Renal pelvis (tissue), 12 donors: ENCODE data around the gene TFR2. TPM values are rescaled to one million over a fixed set of nuclear protein-coding genes. Genes with fewer than 3 reads are reported as not detected.

Experiments
- DNase-seq: peaks from one replicate; pipeline ENCODE4 v3.0.0-alpha.2; 2013
- long read RNA-seq, 16 experiments: transcript quantifications; one replicate each; lab custom pipeline, GENCODE V29; 2026
- polyA plus RNA-seq, 3 donors: library from polyadenylated mRNA; unstranded; fragments of 120-200 nt; gene quantifications; one replicate each; pipeline ENCODE4 v1.2.1, GENCODE V29; 2013; ENCODE audit not compliant: insufficient read length in 3 of 3

TFR2 gene
- 1 to 10 TPM in 2 of 3 donors, under 1 TPM in 1; 0.80 to 1.2 (median 1.1) TPM for polyA plus RNA-seq
- long read RNA-seq, donor 1, result 0 reads
- long read RNA-seq, donor 2, partial matches to known transcripts, result 403 of 420 reads
- long read RNA-seq, donor 2, other reads (novel, unspliced or antisense), result 17 of 420 reads
- long read RNA-seq, donor 3, partial matches to known transcripts, result 185 of 192 reads
- long read RNA-seq, donor 3, other reads (novel, unspliced or antisense), result 7 of 192 reads
- long read RNA-seq, donor 4, partial matches to known transcripts, result 384 of 398 reads
- long read RNA-seq, donor 4, other reads (novel, unspliced or antisense), result 14 of 398 reads
- long read RNA-seq, donor 5, result 0 reads
- long read RNA-seq, donor 6, result 0 reads
- long read RNA-seq, donor 7, result 0 reads
- long read RNA-seq, donor 8, partial matches to known transcripts, result 14 of 33 reads
- long read RNA-seq, donor 8, other reads (novel, unspliced or antisense), result 19 of 33 reads
- long read RNA-seq, donor 9, result 0 reads
- long read RNA-seq, donor 10, result 0 reads
- long read RNA-seq, donor 11, result 0 reads
- long read RNA-seq, donor 12, result 0 reads
- long read RNA-seq, donor 13, result 0 reads
- long read RNA-seq, donor 14, result 0 reads
- long read RNA-seq, donor 15, partial matches to known transcripts, result 406 of 422 reads
- long read RNA-seq, donor 15, other reads (novel, unspliced or antisense), result 15 of 422 reads
- long read RNA-seq, donor 16, result 0 reads

DNA sequence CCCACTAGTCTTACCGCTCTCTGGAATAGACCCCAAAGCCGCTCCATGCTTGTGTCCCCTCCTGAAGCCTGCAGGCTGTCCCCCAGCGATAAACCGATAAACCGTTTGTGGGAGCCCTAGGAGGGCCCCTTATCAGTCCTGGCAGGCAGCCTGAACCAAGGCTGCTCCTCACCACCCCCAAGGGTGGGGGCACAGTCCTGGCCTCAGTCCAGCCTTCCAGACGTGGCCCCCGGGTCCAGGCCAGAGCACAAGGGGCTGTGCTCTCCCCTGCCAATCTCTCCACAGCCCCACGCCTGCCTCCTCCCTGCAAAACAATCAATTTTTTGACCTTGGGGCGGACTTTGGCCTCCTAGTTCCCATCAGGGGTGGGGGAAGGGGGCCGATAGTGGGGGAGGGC is at the start of gene TFR2:
Gene TFR2 (minus strand): TSS at position 90 of the 397 bp plus-strand sequence. CDS start 43 bp downstream, at position 47.
- no peak for DNase-seq

DNA sequence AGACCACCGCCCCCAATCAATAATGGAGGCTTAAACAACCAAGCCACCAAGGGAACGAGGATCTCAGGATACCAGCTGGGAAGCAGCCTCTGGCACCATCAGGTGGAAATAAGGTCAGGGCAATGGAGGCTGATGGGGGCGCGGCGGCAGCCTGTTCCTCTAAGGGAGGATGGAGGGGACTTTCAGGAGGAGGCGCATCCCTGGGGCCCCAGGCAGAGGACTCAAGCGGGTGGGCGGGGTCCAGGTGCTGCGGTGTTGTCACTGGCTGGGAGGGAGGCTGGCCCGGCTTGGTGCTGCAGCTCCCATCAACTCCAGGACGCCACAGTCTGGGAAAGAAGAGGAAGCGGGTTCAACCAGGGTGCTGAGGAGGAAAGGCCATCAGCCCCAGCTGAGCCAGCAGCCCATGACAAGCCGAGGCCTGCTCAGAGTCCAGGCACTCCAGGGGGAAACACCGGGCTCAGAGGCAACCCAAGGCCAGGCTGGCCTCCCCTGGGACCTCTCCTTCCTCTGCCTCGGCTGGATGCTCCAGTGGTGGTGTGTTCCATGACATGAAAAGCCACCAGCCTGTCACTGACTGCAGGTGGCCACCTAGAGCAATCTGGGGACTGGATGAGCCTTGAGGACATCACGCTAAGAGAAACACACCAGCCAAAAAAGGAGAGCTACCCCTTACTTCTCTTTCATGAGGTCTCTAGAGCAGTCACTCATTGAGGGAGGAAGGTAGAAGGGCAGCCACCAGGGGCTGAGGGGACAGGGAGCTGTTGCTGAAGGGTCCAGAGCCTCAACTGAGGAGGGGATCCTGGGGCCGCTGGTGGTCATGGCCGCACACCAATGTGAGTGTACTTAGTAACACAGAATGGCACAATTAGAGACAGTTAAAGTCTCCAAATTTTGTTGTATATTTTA is 48.1 kb upstream of the TFR2 start:
- no peak for DNase-seq

DNA sequence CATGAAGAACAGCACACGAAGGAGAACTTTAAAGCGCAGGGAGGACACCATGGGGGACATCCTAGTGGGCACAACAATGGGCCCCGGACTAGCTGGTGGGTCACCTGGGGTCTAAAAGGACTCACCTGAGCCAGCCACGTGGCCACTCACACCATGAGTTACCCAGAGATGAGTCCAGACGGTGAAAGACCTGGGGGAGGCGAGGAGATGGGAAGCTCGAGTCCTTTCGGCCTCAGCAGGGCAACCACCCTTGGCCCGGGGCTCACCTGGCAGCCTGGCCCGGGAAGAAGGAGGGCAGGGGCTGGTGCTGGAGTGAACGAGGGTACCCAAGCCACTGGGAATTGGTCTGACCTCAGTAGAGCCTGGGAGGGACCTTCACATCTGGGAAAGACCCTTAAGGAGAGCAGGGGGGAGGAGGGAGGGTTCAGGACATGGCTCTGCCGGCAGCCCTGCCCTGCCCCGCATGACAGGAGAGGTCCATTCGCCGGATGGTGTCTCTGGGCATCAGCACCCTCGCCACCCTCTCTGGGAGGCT is 47.0 kb upstream of the TFR2 start:
- DNase-seq, result no peak

DNA sequence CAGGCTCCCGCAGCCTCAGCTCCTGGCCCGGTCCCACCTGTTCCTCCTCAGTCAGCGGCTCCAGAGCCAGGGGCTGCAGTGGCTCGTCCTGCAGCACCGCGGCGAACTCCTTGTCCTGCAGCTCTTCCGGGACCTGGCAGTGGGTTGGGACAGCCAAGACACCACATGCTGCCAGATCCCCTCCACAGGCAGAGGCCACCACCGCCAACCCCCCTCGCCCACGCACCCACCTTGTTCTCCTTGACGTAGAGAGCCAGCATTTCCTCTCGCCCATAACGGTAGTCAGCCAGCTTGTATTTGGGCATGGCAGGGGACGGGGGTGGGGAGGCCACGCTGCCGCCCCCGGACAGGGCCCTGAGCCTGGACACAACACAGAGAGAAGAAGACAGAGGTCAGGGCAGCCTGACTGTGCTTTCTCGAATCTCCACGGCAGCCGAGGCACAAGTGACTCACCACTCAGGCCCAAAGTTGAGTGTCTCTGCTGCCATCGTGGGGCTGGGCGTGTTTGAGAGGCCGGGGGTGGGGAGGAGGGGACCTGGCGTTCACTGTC is 46.5 kb upstream of the TFR2 start:
- DNase-seq, result no peak

DNA sequence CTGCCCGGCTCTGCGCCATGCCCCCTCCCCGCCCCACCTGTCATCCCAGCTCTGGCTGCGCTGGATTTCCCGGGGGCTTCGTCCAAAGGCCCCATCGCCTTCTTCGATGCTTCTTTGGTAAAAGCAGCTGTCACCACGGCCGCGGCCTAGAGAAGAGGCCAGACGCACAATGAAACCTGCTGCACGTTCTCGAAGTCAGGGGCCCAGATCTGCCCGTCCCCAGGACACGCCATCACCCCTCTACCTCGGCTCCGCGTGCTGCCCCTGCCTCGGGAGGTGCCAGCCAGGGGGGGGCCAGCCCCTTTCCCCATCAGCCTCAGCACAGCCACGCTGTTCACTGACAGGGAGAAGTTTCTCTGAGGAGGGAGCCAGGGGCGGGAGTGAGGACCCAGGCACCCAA is 45.9 kb upstream of the TFR2 start:
- no peak for DNase-seq

DNA sequence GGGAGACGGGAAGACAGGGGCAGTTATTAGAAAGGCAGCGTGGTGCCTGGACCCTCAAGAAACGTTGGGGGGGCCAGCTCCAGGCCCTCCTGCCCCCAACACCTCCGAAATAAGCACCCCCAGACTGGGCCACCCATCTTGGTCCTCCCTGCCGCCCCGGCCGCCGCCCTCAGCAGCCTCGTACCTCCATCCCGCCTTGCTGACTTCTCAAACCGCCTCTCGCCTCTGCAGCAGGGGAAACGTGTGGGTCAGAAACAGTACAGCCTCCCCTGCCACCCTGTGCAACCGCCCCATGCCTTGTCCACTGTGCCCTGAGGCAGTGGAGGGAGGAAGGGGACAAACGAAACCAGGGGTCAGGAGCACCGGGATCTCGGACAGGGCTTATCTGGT is 45.5 kb upstream of the TFR2 start:
- DNase-seq, result no peak

DNA sequence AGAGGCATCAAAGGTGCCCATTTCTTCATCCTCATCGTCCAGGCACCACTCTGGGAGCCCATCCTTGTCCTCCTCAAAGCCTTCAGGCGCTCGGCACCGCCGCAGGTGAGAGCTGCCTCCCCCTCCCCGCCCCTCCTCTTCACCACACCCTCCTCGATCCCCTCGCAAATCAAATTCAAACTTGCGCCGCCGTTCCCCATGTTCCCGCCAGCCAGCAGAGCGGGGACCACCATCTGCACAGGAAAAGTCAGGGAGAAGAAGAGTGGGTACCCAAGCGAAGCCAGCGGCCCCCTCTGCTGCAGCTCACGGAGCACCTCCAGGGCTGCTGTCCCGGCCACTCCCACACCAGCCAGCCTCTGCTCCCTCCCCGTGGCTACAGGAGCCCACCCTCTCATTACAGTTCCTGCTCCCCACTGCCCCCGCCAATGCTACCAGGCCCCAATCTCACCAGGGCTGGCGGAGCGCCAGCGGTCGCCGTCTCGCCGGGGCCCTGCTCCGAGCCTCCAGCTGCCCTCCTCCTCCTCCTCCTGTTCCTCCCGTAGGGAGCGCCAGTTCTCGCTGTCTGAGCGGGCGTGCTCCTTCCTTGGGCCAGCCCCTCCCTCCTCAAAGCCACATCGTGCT is 45.0 kb upstream of the TFR2 start:
- DNase-seq, result no peak

DNA sequence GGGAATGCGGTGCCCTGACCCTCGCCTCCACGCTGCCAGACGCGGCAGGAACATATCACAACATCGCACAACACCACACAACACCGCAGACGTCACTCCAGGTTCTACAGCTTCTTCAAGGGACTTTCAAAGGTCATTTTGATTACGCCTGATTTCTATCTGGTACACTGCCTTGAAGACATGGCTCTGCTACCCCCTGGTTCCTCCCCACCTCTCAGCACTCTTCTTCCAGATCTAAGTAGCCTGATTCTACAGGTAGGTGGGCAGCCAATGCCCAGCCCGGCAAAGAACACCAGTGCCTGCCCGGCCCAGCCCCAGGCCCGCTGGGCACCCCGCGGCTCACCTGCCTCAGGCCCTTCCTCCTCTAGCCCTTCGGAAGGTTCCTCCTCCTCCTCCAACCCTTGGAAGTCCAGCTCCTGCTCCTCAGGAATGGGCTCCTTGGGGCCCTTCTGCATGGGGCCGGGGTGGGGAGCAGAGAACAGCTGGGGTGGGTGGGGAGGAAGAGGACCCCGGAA is 44.3 kb upstream of the TFR2 start:
- DNase-seq, result no peak

DNA sequence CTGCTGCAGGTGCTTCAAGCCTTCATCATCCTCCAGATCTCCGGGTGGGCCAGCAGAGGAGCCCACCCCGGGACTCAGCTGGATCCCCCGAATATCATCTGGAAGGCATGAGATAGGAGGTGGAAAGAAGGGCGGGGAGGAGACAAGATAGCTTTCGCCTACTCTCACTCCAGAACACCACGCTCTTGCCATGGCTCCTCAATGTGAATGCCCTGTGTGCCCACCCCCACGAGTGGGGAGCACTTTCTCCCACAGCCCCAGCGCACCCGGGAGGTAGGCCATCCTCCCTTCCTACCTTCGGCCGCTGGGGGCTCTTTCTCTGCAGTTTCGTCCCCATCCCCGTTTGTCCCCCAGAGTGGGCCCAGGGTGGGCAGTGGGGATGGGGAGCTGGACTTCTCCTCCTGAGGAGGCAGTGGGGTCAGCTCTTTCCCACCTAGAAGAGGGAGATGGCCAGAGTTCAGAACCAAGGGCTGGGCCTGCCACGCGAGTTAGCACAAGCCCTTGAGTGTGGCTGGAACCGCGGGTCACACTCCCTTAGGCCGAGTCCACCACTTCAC is 43.8 kb upstream of the TFR2 start:
- DNase-seq, result no peak

DNA sequence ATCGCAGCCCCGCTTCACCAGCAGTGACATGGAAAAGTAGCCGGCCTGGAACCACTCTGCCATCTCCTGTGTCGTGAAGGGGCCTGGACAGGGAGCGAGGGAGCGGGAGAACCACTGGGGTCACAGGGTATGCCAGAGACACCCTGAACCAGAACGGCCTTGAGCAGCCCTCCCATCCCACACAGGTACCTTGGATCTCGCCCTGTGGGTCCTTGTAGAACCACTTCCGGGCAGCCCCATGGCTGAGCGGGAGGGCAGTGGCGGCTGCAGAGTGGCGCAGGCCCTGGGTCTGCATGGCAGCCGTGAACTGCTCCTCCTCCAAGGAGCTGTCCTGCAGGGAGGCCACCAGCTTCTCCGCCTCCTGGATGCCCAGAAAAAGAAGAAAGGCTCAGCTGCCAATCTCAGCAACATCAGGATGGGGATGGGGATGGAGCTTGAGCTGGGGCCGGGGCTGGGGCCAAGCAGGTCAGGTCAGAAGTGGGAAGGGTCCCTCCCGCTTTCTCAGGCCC is 43.2 kb upstream of the TFR2 start:
- DNase-seq, result no peak

DNA sequence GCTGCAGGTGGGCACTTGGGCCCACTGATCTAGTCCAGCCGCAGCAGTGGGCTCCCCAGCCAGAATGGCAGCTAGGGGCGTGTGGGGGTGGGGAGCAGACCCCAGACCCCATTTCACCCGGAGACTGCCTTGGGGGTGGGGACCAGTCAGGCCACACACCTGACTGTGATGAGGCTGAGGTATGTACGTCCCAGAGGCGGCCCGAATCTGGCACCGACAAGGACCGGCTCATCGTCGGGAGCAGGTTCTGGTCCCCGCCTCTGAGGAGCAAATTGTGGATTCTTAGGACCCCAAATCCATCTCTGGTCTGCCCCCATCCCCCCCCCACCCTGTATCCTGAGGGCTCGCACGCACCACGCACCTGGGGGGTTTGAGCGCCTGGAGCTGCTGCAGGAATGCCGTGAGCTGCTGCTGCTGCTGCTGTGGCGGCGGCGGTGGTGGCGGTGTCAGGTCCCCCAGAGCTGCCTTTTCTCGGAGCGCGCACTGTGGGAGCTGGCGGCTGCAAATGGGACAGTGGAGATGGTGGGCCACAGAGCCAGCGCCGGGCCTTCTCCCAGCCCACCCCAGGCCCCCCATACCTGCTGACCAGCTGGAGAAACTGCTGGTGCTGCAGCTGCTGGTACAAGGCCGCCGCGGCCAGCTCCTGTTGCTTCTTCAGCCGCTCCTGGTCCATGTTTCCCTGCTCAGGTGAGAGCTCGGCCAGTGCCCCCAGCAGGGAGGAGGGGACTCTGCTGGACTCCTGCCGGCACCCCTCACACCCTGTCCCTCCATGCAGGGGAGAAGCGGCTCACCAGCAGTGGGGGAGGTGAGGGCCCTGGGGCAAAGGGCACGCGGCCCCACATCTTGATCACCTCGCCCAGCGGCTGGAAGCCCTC is 42.5 kb upstream of the TFR2 start:
- DNase-seq, result no peak

DNA sequence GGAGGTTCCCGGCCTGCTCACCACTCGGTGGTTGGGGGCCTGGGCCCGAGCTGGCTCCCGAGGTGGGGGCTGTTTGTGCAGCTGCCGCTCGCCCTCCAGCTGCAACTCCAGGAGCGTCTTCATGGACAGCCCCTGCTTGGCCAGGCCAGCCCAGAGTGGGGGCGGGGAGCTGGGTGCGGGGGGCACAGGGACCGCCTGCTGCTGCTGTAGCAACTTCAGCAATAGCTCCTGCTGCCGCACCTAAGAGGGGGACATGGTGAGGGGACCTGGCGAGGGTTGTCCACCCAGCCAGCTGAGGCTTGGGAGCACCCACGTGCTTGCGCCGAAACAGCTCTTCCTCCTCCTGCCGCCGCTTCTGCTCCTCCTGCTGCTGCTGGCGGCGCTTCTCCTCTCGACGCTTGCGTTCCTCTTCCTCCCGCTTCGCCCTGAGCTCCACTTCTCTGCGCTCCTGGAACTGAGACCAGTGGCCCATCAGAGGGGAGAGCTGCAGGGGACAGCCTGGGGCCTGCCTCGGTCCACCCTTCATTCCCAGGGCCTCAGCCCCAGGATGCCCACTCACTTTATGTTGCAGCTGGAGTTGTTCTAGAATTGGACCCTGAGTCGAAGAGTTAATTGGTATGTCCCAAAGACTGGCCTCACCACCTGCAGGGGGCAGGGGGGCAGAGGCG is 41.8 kb upstream of the TFR2 start:
- no peak for DNase-seq

DNA sequence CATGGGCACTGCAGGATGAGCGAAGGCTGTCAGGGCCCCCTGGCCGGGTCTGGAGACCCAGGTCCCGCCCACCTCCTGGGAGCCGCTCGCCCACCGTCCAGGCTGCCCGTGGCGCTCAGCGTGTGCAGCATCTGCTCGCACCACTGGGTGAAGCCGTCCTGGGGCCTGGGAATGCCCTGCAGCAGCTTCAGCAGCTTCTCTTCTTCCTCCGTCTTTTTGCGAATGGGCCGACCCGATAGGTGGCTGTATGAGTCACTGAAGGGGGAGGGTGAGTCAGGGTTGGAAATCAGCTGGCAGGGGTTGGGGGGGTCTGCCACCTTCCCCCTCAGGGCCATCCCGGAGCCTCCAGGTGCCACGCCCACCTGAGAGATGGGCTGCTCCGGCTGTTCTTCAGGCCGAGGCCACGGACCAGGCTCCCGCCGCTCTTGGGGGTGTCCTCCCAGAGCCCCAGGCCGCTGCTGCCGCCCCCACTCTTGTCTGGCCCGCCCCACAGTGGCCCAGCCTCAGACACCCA is 40.9 kb upstream of the TFR2 start:
- no peak for DNase-seq

DNA sequence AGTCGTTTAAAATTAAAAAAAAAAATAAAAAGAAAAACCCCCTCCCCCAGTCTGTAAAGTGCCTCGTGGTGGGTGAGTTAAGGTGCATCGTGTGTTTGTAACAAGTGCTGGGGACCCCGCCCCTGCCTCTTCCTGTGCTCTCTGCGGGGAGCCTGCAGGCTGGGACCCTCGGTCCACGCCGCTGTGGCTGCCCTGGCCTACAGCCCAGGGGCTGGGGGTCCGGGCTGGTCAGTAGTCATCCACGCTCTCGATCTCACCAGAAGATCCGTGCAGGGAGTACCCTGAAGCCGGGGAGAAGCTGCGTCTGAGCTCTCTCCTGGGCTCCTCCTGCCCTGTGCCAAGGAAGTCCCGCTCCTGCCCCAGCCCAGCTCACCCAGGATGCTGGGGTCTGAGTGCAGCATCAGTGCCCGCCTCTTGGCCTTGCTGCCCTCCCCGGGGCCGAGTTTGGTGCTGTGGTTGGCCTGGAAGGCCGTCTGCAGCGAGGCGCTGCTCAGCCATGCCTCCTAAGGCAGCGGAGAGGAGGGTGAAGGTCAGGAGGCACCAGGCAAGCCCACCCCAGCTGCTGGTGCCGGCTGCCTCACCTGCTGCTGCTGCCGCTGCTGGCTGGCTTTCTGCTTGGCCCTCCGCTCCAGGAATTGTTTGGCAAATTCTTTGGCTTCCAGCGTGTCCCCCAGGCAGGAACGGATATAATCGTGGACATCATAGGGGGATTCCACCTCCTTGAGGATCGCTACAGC is 40.3 kb upstream of the TFR2 start:
- no peak for DNase-seq

DNA sequence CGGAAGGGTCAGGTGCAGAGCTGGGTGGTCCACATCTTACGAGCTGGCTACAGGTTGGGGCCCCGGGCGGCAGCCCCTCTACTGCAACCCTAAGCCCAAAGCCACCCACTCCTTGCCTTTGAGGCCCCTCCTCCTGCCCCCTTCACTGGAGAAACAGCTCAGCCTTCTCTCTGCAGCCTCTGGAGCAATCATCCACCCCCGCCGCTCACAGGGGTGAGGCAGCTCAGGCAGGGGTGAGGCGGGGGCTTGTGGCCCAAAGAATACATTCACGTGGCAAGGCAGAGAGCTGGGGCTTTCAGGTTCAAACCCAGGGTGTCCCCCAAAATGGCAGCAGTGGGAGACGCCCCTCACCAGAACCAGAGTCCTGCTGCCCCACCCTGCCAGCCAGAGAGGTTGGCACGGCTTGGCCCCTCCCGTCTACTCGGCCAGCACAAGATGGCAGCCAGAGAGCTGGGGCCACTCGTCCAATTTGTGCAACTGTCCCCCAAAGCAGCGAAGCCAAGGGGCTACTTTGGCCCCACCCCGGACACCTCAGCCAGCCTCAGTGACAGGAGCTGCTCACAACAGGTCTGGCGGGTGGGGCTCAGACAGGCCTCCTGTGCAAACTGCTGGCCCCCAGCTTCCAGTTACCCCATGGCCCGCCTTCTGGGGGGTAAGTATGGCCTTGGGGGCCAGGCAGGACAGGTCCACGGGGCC is 39.4 kb upstream of the TFR2 start:
- no peak for DNase-seq

DNA sequence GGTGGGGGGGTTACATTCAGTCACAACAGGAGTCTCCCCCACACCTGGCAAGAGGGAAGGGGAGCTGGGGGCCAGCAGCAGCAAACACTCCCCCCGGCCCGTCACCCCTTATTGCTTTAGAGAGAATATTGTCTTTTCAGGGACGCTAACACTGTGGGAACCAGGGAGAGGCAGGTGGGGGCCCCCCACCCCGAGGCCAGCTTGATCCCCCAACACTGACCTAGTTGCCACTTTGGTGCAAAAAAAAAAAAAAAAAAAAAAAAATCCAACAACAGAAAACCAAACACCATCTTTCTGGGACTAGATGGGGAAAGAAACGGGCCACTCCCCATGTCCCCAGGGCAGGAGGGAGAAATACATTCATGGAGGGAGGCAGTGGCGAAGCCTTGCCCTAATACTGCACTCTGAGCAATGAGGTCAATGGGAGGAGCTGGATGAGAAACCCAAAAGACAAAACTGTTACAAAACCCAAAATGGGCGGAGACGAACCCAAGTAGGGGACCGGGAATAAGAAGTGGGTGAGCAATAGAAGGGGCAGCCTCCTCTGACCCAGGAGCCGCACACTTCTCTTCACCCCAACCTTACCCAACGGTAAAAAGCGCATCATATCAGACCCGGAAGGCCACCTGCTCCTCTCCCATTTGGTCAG is 38.7 kb upstream of the TFR2 start:
- DNase-seq, result no peak
